ENCODE results near the gene SLC26A1. TPM values are rescaled to one million over a fixed set of nuclear protein-coding genes. Genes with fewer than 3 reads are reported as not detected.

SLC26A1 gene
- total RNA-seq, 1 experiment from 2014 or later: 0.09 TPM

DNA sequence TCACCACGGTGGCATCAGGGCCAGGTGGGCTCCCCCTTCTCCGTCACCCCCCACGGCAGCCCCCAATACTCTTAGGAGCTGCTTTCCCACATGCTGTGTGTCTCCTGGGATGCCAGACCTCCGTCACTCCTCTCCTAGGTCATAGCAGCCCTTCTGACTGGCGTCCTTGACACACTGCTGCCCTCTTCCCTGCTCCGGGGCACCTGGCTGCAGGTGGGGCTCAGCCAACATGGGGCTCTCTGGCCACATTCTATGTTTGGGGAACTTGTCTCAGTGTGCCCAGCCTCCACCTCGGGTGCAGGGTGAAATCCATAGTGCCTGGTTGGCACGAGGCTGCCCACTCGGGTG lies 47.1 kb downstream of the SLC26A1 start:
- no peak overlapping the region for H4K5ac ChIP-seq (ENCODE audit: insufficient read length, low read depth, low read length)
- H3K4me1 Mint-ChIP-seq: peaks cover 12 to 20% of the 10 kb centered on the region in 2 experiments
- no peak overlapping the region for H3K14ac ChIP-seq (ENCODE audit: insufficient read depth, low read length)
- no peak overlapping the region for H3T11ph ChIP-seq (ENCODE audit: low read length)
- no peak overlapping the region for H2BK15ac ChIP-seq (ENCODE audit: low read depth, low read length)
- H3K56ac ChIP-seq (ENCODE audit: insufficient read length, low read depth, low read length): no peak overlapping the region
- no peak for DNase-seq
- no peak overlapping the region for H3K27ac ChIP-seq (ENCODE audit: insufficient read length, low read depth, low read length)
- no peaks in the 10 kb centered on the region; the same call in 1 of the 2 replicates for H3K4me1 ChIP-seq (ENCODE audit: insufficient read depth, low read length)
- no peak overlapping the region for H3K4me2 ChIP-seq (ENCODE audit: insufficient read depth, insufficient read length, low read length)
- no peak overlapping the region for H2BK20ac ChIP-seq (ENCODE audit: low read depth, low read length, poor library complexity, severe bottlenecking)
- H3K27ac Mint-ChIP-seq: no peak overlapping the region
- H3K27me3 Mint-ChIP-seq (ENCODE audit: low read depth): peaks cover 14% of the 10 kb centered on the region
- H3K4ac ChIP-seq (ENCODE audit: low read depth, low read length): no peak overlapping the region
- no peaks in the 10 kb centered on the region for H3K79me1 ChIP-seq (ENCODE audit: insufficient read depth, low read depth, low read length, poor library complexity, severe bottlenecking)
- WGBS (ENCODE audit: extremely low coverage, insufficient read length, low lambda C conversion rate): no CpG with 5 or more reads among the region's 9 CpGs
- H3K23ac ChIP-seq (ENCODE audit: insufficient read length, low read depth, low read length): no peak overlapping the region
- no peaks in the 10 kb centered on the region for H3K79me2 ChIP-seq (ENCODE audit: insufficient read depth, low read length)
- no peaks in the 10 kb centered on the region for H3K9me3 Mint-ChIP-seq
- no peaks in the 10 kb centered on the region for H3K9me3 ChIP-seq (ENCODE audit: control insufficient read depth, low read depth, low read length)
- no peak overlapping the region for H2BK12ac ChIP-seq (ENCODE audit: insufficient read length, low read depth, low read length)
- H3K4me3 Mint-ChIP-seq: peak overlapping the region in 1 of 2 experiments; percentile 67; a peak in 3 of 5 replicates
- H3K18ac ChIP-seq (ENCODE audit: insufficient read length, low read depth, low read length): no peak overlapping the region
- no peak overlapping the region for H2AK5ac ChIP-seq (ENCODE audit: insufficient read length, low read length)
- H4K8ac ChIP-seq (replicated peaks; ENCODE audit: insufficient read length, low read depth, low read length): no peak overlapping the region
- no peak overlapping the region for H4K91ac ChIP-seq (ENCODE audit: insufficient read length, low read depth, low read length)
- no peaks in the 10 kb centered on the region for H3K23me2 ChIP-seq (ENCODE audit: insufficient read length, low read depth, low read length, poor library complexity, severe bottlenecking)
- H4K20me1 ChIP-seq (ENCODE audit: control insufficient read depth, insufficient read depth, insufficient read length): no peaks in the 10 kb centered on the region
- no peaks in the 10 kb centered on the region for H3K27me3 ChIP-seq (ENCODE audit: insufficient read depth, low read length)
- H3K9ac ChIP-seq (ENCODE audit: extremely low read depth, insufficient read length, low read length): no peak overlapping the region
- no peaks in the 10 kb centered on the region; a peak in 1 of 7 replicates for H3K36me3 Mint-ChIP-seq (ENCODE audit: insufficient read depth in 1 of 3, low read depth in 3 of 3)
- no peak overlapping the region for H2BK120ac ChIP-seq (ENCODE audit: low read depth, low read length, poor library complexity, severe bottlenecking)
- TF ChIP-seq, protein P1, sequence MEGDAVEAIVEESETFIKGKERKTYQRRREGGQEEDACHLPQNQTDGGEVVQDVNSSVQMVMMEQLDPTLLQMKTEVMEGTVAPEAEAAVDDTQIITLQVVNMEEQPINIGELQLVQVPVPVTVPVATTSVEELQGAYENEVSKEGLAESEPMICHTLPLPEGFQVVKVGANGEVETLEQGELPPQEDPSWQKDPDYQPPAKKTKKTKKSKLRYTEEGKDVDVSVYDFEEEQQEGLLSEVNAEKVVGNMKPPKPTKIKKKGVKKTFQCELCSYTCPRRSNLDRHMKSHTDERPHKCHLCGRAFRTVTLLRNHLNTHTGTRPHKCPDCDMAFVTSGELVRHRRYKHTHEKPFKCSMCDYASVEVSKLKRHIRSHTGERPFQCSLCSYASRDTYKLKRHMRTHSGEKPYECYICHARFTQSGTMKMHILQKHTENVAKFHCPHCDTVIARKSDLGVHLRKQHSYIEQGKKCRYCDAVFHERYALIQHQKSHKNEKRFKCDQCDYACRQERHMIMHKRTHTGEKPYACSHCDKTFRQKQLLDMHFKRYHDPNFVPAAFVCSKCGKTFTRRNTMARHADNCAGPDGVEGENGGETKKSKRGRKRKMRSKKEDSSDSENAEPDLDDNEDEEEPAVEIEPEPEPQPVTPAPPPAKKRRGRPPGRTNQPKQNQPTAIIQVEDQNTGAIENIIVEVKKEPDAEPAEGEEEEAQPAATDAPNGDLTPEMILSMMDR (conservative IDR thresholded peaks at IDR 0.05): no peak
- H2AFZ ChIP-seq (ENCODE audit: low read length): no peak overlapping the region
- no peak overlapping the region for H2BK5ac ChIP-seq (ENCODE audit: insufficient read length, low read length)

Measured in H9 (cell line).